Peyer's patch (tissue), 4 donors: ENCODE measurements around the gene RTL5.

Experiments
- POLR2A ChIP-seq, 2 donors: fragments of 450-650 bp; IDR thresholded peaks; one replicate each; pipeline ENCODE4 v1.5.1; 2017; ENCODE audit warnings: antibody characterized with exemption in 2 of 2, mild to moderate bottlenecking in 2 of 2, moderate library complexity in 2 of 2
- TF ChIP-seq, protein P1 (sequence below), 6 experiments: fragments of 450-650 bp in 4 of 6; fragments of 200-600 bp in 2 of 6; sonication (generic) in 1 of 6; IDR thresholded peaks; one replicate each; pipeline ENCODE4 v1.5.1; 2017 to 2019; ENCODE audit warnings: antibody characterized with exemption in 6 of 6, mild to moderate bottlenecking in 3 of 6, moderate library complexity in 1 of 6

- TF ChIP-seq, protein P1, sequence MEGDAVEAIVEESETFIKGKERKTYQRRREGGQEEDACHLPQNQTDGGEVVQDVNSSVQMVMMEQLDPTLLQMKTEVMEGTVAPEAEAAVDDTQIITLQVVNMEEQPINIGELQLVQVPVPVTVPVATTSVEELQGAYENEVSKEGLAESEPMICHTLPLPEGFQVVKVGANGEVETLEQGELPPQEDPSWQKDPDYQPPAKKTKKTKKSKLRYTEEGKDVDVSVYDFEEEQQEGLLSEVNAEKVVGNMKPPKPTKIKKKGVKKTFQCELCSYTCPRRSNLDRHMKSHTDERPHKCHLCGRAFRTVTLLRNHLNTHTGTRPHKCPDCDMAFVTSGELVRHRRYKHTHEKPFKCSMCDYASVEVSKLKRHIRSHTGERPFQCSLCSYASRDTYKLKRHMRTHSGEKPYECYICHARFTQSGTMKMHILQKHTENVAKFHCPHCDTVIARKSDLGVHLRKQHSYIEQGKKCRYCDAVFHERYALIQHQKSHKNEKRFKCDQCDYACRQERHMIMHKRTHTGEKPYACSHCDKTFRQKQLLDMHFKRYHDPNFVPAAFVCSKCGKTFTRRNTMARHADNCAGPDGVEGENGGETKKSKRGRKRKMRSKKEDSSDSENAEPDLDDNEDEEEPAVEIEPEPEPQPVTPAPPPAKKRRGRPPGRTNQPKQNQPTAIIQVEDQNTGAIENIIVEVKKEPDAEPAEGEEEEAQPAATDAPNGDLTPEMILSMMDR (IDR thresholded peaks at IDR 0.05), result no peak
- TF ChIP-seq POLR2A (IDR thresholded peaks at IDR 0.05), result no peak
Measured at GRCh38 chrX:72124540-72125201, 7.0 kb downstream of the RTL5 start.
